GM12874 (cell line): ENCODE results near the gene LYZL6.

Source experiments
- TF ChIP-seq, protein P1 (sequence below): IDR thresholded peaks from 2 replicates; pipeline ENCODE4 v1.5.1; 2011; ENCODE audit warnings: low read depth, mild to moderate bottlenecking, control low read depth, low read length, moderate library complexity; ENCODE audit not compliant: insufficient read depth

The LYZL6 gene

GRCh38 chr17:35906926-35907637 is 36.4 kb downstream of the LYZL6 start:
- TF ChIP-seq, protein P1, sequence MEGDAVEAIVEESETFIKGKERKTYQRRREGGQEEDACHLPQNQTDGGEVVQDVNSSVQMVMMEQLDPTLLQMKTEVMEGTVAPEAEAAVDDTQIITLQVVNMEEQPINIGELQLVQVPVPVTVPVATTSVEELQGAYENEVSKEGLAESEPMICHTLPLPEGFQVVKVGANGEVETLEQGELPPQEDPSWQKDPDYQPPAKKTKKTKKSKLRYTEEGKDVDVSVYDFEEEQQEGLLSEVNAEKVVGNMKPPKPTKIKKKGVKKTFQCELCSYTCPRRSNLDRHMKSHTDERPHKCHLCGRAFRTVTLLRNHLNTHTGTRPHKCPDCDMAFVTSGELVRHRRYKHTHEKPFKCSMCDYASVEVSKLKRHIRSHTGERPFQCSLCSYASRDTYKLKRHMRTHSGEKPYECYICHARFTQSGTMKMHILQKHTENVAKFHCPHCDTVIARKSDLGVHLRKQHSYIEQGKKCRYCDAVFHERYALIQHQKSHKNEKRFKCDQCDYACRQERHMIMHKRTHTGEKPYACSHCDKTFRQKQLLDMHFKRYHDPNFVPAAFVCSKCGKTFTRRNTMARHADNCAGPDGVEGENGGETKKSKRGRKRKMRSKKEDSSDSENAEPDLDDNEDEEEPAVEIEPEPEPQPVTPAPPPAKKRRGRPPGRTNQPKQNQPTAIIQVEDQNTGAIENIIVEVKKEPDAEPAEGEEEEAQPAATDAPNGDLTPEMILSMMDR: no peak

DNA sequence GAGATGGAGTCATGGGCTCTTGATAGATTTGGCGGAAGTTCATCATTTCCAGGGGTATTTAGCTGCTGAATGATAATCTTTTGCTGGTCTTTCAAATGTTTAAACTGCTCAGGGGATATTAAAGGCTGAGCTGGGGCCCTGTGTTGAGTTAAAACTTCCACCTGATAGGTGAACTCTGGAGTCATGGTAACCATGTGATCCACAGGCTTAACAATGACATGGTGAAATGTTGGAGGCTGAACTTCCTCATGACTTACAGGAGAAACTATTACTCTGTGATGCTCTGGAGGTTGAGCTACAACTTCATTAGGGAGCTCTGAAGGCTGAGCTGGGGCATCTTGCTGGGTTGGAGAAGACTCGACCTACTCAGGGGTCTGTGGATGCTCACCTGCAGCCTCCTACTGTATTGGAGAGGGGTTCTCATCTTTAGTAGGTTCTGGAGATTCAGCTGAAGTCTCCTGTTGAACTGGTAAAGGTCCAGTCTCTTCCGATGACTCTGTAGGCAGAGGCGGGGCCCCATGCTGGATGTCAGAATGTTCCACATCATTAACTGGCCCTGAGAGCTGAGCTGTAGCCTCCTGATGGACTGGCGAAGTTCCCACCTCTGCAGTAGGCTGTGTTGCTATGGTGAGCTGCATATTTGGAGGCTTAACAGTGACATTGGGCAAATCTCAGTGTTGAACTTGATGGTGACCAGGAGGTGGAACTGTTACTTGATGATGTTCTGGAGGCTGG is 37.2 kb downstream of the LYZL6 start:
- TF ChIP-seq, protein P1: no peak

- TF ChIP-seq, protein P1: no peak
These were observed 40.1 kb downstream of the LYZL6 start for GRCh38 chr17:35903451-35903850.

GRCh38 chr17:35901631-35902175 is 41.8 kb downstream of the LYZL6 start:
- TF ChIP-seq, protein P1: no peak

DNA sequence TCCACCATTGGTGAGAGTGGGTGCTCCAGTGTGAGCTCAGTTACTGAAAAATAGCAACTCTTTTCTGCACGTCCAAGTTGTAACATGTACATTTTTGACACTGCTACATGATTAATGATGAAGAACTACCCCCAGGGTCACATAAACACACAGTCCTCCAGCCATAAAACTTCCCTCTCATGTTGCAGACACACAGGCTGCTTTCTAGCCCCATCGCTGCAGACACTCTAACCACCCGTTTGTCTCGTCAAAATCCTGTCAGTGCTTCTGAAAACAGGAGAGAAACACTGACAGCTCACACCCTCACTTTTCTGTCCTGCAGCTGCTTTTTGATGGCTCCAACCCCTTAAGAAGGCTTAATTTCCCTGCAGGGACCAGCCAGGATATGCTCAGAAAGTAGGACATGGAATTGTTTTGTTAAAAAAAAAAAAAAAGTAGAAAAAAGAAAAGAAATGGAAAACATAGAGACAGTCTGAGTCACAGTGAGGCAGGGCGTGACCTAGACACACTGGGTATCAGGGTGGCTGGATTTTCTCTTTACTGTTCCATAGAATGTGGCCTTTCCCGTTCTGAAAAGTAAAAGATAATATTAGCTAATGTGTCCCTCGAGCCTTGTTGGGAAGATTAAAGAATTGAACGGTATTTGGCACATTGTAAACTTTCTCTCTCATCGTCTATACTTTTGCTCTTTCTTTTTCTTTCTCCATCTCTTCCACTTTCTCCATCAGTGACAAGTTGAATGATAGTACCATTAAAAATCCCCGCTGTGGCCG is 42.6 kb downstream of the LYZL6 start:
- TF ChIP-seq, protein P1: no peak

GRCh38 chr17:35900280-35900679 is 43.2 kb downstream of the LYZL6 start:
- TF ChIP-seq, protein P1: no peak

DNA sequence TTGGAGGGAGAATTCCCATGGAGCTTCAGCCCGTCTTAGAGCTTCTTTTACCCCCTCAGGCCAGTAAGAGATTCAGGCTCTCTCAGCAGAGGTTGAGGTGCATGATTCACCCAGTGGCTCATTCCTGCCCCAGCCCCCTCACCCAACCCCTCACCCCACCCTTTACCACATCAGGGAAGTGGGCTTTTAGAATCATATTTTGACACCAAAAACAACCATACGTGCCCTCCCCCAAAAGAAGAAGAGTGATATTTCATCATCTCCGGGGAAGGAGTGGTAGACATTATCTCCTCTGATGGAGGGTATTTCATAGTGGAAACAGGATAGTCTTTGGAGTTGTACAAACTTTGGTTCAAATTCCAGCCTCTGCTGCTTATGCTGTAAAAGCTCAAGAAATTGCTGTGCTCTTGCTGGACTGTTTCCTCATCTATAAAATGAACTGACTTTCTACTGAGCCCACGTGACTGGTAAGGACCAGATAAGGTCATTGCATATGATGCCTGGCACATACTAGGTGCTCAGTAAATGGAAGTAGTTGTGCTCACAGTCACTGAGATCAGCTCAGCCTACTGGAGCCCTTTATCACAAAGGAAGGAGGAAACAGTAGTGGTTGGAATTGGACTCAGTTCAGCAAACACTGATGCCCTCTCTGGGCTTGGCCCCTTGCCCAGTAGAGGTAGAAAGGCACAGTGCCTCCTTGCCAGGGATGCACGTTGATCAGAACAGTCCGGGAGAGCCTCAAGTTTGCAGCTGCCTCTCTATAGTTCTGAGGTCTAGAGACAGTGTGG is 45.0 kb downstream of the LYZL6 start:
- TF ChIP-seq, protein P1: no peak
